ENCODE measurements around the gene MTCL3.
"Not testable (repeated sequence)": the region's sequence is repeated elsewhere in the genome, so short reads cannot be mapped to it uniquely, and the experiment has no call there.

Gene MTCL3

DNA sequence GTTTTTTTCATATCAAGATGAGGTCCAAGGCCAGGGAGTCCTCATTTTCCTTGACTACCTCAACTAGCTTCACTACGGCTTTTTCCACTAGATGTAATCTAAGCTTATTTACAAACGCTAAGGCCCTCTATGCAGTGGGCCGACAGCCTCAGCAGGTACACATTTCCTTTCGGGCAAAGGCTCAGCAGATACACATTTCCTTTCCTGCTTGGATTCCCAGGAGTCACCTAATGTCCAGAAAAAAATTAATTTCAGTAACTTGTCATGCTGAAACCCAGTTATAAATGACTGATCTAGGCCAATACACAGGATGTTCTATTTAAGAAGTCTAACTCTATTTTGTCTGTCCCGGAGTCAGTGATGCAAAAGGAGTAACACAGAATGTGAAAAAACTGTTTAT lies 52.7 kb downstream of the MTCL3 start:
- DNase-seq (ENCODE audit: low read depth) = no peak

DNA sequence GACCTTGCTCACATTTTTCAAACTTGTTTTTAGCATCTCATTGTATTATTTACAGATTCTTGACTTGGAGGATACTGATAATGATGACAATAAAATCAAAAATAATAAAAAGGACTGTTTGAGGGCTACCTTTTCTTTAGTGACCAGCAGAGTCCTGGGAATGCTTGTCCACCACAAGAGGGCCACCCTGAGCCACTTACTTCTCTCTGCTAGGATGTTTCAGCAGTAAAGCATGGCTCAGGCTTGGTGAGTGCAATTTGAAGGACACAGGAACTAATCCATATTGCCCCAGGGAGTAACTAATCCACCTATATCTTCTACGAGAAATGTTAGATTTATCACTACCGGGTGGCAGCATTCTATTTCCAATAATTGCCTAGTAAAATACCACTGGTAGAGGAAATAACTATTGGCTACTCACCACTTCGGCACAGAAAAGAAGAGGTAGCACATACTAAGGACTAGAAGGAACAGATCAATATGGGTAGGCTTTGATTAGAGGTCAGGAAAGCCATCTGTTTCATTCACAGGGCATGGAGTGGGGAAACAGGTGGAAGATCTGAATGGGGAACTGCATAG lies 54.2 kb downstream of the MTCL3 start:
- peak; percentile 29 for DNase-seq (ENCODE audit: low read depth)

DNA sequence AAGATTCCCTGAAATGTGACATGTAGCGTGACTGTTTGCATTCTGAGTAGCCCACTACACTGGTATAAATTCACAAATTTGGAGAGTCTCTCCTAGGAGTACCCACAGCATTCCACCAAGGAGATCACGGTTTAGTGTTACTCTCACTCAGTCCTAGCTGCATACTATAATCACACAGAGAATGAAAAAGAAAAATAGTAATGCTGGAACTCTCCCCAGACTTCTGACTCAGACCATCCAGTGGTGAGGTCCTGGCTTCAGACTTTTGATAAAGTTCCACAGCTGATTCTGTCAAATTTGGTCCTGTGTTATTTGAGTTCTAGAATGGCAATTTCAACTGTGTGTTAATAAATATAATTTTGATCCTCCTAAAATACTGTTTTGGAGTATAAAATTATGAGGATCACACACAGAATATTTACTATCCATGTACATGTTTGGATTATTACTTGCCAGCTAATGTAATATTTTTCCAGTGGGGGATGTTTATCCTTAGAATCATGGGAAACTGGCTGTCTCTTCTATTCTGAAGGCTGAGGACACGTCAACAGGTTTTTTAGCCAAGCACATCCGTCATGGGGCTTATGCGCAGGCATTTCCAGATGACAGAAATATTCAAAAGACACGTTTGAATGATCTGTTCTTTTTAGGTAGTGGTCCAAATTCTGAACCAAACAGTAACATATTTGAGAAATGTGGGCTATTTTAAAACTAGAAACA lies 54.8 kb downstream of the MTCL3 start:
- no peak for DNase-seq (ENCODE audit: low read depth)

DNA sequence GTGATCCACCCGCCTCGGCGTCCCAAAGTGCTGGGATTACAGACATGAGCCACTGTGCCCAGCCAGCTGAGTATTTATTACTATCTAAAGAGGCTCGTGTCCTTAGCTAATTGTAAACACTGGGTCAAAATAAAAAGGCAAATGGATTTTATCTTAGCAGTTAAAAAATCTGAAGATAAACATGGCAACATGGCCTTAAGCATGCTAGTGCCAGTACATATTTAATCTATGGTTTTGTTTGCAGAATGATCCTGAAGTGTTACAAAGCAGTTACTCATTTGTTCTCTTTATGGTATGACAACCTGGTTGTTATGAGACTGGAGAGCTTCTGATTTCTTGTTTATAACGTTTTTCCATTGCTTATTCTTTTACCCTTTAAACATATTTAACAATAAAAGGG lies 56.1 kb downstream of the MTCL3 start:
- no peak for DNase-seq (ENCODE audit: low read depth)

DNA sequence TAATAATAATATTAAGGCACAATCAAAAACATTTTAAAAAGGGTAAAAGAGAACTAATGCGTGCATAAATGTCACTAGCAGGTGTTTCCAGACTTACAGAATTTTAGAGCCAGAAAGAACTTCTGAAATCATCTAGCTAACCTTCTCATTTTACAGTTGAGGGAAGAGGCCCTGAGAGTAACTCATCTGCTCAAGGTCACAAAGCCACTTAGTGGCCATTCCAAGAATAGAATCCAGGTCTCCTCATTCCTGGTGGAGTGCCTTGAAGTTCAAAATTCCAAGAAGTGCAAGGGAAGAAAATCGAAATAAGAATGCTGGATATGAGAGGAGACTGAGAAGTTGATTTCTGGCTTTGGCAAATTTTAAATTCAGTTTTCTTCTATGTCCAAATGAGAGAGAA lies 56.8 kb downstream of the MTCL3 start:
- DNase-seq (ENCODE audit: low read depth) = no peak

DNA sequence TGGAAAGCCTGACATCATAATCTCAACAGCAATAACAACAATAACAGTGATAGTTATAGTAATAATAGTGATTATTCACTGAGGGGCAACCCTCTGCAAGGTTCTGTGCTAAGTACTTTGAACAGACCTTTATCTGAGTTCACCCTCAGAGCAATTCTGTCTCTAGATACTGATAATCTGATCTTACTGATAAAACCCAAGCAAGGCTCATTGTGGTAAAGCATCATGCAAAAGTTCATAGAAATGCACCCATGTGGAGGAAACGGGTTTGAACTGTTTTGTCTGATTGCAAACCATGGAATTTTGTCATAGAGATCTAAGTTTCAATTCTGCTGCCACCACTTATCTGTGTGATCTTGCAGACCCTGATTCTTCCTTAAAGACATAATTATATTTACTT lies 58.7 kb downstream of the MTCL3 start:
- no peak for DNase-seq (ENCODE audit: low read depth)

DNA sequence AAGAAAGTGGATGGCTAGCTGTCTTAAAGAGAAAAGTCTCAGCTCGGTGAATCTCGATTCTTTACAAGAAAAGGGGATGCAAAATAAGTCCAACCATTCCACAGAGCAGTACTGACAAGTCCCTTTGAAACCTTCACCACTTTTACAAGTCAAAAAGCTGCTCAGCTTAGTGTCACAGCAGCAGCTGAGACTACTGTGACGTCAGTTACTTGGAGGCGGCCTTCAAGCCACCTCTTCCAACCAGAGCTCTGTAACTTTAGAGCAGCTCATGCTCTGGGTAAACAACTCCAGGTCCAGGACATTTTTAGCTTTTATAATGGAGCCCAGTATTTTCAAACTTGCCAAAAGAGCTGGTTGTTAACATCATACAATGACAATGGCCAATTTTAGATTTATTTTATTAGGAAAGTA lies 59.9 kb downstream of the MTCL3 start, which contains the start of gene KIAA0408:
Gene KIAA0408, minus strand, starts transcription at position 159 of the 411 bp plus-strand sequence. CDS start 5,408 bp downstream, outside the sequence.
- no peak for DNase-seq (ENCODE audit: low read depth)

DNA sequence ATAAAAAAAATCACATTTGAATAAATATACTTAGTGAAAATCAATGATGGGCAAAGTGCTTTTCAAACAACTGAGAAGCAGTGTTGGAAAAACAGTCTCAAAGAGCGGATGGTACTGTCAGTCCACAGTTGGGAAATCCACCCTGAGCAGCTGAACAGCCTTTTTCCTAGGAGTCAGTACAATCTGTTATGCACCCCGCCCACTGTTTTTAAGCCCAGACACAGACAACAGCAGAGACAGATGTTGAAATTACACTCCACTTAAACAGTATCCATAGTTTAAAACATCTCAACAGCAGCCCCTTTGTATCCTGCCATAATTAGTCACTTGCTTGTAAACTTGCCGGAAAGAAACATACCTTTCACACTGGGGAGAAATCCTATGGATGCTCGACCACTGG lies 60.3 kb downstream of the MTCL3 start:
- no peak for DNase-seq (ENCODE audit: low read depth)

DNA sequence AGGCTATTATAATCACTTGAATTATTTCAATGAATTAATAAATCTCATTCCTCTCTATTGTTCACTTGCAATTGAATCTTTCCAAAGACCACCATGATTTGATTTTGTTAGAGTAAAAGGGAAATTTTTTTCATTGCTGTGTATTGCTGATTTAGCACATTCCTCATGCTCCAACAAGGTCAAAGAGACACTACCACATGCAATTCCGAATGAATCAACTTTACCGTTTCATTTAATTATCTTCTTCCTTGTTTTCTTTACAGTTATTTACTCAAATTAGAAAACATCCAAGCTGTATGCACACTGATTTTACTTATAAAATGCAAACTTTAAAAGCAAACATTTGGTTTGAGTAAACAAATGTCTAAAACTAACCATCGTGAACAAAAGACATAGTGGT lies 60.9 kb downstream of the MTCL3 start:
- no peak for DNase-seq (ENCODE audit: low read depth)

DNA sequence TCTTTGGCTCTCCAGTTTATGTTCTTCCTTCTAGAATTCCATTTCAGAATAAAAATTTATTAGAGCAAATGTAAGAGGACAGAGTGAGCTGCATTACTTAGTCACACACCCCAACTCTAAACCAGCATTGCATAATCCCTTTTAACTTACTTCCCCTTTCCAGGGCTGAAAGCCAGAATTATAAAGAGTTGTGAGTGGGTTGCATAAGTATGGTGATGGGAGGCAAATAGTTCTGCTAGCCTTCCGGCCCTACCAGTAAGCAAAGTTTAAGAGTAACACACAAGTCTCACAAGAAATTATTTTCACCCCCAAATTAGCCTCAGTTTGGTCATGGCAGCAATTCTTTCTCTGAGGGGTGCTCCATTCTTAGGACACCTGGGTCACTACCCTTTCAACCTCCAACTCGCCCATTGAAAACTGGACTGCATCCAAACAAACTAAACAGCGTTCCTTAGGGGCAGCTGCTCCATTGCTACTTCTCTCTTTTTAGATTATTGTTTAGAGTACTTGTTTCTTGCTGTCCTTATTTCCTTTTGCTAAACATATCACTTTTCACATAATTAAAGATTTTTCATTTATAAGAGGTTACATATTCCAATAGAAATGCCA lies 61.6 kb downstream of the MTCL3 start:
- no peak for DNase-seq (ENCODE audit: low read depth)

DNA sequence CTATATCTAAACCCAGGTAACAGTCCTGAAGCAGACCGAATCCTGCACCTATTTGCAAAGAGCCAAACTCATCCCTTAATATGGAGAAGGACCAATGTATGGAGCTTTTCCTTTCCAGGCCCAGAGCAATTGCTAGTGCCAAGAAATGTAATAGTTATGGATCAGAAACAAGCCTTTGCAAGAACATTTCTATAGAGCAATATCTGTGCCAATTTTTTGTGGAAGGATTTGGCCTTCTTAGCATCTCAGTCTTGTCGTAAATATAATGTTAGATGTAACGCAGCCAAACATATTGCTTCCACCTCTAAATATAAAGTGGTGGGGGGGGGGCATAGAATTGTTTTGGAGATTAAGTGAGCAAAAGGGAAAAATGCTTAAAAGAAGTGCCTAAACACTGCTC lies 62.7 kb downstream of the MTCL3 start:
- DNase-seq (ENCODE audit: low read depth) = no peak

DNA sequence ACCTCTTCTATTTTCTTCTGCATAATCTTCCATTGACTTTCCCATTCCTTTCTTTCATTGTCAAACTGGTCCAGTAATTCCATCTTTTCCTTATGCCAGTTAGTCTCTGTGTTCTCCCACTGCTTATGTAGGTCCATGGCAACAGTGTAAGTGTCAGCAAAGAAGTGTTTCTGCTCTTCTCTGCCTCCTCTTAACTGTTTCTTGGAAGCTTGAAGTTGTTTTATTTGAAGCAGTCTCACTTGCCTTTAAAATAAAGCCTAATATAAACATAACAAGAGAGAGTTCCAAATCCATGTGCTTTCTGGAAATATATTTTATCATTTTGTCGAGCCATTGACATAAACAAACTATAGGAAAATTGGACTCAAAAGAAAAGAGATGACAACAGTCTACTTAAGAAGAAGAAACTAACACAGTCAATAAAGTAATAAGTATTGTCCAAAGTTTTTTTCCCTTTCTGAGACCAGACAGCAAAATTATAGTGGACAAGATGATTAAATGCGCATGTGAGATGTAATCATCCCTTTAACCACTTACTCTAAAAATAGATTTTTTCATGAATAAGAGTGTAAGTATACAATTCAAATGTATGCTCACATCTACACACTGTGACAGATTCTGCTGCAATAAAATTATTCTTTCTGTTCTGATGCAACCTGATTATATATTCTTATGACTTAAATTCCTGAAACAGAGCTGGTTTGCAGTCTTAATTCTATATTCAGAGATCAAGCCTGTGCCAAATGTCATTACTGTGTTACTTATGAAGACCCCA lies 65.1 kb downstream of the MTCL3 start:
- DNase-seq (ENCODE audit: low read depth) = no peak

DNA sequence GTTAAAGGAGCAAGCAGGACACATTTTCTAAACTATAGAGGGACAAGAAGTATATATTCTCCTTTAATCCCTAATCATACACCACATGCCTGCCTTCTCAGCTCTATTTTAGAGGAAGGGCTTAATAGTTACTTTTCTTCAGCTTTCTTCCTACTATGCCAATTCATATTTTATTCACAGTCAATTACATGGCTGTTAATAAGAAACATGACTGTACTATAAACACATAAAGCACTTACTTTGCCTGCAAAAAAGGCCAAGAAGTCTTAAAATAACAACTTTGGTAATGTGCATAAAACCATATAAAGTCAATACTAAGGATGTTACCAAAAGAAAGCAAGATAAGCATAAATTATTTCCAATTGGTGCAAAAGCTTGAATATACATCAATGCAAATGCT lies 66.3 kb downstream of the MTCL3 start:
- DNase-seq (ENCODE audit: low read depth) = no peak

DNA sequence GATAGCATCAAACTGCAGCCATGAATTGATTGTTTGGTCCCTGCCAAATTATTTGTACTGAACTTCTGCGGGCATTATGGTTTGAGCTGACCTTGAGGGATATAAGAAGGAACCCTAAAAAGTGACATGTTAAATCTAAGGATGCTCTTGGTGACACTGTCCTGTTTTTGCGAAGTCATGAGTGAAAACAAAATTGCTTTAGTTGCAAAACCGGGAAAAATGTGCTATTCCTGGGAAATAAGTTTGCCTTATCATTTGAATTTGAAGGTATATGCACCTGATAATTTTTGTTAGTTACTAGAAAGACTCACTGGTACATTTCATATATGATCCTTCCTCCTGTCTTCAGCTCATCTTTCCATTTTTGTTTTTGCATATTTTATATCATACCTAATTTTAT lies 67.7 kb downstream of the MTCL3 start:
- DNase-seq (ENCODE audit: low read depth) = no peak

DNA sequence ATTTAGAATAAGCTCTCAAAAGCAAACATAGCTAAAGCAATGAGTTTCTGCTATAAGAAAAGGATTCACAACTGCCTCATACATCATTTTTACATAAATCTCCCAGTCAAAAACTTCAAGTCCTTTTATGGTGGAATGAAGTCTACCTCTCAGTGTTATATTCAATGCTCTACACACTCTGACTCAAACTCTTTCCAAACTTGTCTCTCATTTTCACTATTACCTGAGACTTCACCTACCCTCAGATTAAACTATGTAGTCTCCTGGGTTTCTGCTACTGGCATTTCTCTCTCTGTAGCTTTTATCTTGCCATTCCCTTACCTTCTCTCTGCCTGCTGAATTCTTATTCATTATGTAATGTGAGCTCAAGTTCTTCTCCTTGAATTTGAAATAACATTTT lies 71.4 kb downstream of the MTCL3 start:
- no peak for DNase-seq (ENCODE audit: low read depth)

DNA sequence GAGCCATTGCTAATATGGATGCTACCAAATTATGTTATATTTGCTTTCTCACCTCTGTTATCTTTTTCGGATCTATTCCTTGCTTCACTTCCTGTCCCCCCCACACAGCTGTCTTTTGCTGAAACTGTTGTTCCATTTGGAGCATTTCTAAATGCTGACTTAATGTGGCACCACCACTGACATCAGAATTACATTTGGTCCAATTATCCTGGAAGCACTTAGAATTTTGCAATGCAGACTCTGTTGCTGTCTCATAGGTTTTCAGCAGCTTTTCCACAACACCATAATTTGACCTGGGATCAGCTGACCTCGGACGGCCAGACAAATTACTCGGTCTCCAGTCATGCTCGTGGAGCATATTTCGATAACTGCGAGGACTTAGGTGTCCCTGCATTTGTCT lies 72.8 kb downstream of the MTCL3 start:
- DNase-seq (ENCODE audit: low read depth) = no peak

DNA sequence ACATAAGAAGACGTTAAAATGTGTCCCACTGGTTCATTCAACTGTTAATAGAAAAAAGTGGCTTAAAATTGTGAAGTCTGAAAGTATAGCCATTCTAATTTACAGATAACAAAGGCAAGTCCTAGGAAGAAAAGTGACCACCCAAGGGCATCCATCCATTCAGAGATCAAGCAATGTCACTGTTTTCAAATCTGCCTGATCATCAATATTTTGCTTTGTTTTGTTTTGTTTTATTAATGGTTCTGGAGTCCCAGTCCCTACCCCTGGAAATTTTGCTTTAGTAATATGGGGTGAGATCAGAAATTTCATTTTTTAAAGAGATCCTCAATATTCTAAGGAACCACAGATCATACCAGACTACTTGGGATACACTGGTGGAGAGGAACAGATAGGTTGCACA lies 77.3 kb downstream of the MTCL3 start:
- no peak for DNase-seq (ENCODE audit: low read depth)

DNA sequence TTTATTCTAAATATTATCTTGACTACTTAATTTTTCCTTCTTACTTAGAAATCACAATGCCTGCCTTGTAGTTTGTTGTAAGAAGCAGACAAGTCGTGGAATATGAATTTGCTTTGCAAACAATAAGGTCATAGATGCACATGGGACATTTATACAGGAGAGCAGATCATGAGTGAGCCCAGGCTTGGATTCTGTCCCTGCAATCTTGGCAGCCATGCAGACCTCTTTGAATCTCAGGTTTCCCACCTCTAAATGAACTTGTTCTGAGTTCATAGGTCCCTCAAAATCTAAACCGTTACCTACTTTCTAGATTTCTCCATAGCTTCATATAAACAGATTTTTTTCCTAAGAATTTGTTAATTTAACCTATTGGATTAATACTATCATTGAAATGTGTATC lies 79.4 kb downstream of the MTCL3 start:
- DNase-seq (ENCODE audit: low read depth) = no peak

DNA sequence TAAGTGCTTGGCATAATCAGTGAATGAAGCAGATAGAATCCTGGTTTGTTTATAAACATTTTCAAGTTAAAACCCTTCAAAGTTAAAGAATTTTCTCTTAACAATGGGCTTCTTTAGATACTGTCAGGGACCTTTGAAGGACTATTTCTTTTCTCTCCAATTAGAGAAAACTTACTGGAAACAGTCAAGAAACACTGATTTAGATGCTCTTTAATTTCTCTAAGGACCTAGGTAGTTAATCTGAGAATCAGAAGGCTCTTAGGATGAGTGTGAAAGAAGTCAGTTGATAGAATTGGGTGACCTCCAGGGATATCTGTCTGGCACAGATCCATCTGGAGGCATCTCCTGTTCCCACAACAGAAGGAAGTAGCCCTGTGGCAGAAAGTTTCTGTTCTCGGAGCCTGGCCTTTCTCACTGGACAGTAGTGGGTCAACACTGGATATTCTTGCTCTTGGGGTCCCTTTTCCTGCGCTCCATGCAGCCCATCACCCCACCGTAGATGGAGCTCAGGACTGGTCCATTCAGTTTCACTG lies 82.5 kb downstream of the MTCL3 start:
- no peak for DNase-seq (ENCODE audit: low read depth)

DNA sequence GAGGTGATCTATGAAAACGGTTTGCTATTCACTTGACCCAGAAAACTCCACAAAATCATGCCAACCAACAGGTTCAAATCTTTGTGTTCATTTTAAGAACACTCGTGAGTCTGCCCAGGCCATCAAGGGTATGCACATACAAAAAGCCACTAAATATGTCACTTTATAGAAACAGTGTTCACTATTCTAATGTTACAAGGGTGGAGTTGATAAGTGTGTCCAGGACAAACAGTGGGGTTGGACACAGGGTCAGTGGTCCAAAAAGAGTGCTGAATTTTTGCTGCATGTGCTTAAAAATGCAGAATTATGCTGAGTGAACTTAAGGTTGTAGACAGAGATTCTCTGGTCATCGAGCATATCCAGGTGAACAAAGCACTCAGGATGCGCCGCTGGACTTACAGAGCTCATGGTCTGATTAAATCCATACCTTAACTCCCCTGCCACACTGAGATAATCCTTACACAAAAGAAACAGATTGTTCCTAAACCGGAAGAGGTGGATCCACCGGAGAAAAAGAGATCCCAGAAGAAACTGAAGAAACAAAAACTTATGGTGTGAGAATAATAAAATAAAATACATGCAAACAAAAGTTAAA lies 83.4 kb downstream of the MTCL3 start:
- no peak for DNase-seq (ENCODE audit: low read depth)

DNA sequence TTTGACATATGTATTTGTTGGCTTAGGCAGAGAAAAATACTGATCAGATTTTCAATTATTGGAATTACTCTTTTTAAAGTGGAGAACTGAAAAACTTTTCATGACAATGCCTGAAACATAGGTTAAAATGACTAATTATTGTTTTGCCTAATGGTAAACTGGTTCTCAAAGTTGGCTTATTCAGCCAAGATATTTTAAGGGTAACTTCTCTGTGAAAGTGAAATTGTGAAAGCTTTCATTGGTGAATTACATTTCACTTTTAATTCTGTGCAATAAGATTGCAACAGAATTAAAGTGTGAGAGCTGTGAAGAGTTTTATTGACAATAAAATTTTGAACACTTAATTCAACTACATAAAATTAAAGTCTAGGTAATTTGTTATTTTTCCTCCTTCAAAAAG lies 84.5 kb downstream of the MTCL3 start:
- DNase-seq (ENCODE audit: low read depth) = no peak

DNA sequence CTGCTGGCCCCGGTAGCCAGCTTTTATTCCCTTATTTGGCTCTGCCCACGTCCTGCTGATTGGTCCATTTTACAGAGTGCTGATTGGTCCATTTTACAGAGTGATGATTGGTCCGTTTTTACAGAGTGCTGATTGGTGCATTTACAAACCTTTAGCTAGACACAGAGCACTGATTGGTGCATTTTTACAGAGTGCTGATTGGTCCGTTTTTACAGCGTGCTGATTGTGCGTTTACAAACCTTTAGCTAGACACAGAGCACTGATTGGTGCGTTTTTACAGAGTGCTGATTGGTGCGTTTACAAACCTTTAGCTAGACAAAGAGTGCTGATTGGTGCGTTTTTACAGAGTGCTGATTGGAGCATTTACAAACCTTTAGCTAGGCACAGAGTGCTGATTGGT lies 90.6 kb downstream of the MTCL3 start:
- DNase-seq (ENCODE audit: low read depth) = not testable (repeated sequence)
